Brain pericyte (primary cell): ENCODE results near the gene ACKR3.

ENCODE experiments used
- DNase-seq: peaks from one replicate; pipeline ENCODE4 v3.0.0-alpha.2; 2012; ENCODE audit warnings: low read depth, low spot score

The ACKR3 gene

DNA sequence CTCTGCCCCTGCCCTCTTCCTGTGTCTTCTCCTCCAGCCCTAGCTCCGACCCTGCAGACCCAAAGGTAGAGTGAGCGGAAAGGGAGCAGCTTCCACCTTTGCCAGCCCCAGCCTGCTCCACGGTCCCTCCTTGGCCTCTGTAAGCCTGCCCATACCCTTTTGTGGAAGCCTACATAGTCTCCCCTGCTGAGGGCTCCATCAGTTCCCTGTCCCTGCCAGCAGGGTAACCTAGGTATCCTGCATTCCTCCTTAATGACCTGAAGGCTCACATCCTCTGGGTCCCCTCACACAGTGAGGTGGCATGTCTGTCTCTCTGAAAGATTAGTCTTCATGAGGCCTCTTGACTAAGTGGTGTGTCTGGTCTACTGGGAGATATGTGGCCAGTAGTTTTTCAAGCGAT is 20.5 kb upstream of the ACKR3 start:
- DNase-seq, result no peak

DNA sequence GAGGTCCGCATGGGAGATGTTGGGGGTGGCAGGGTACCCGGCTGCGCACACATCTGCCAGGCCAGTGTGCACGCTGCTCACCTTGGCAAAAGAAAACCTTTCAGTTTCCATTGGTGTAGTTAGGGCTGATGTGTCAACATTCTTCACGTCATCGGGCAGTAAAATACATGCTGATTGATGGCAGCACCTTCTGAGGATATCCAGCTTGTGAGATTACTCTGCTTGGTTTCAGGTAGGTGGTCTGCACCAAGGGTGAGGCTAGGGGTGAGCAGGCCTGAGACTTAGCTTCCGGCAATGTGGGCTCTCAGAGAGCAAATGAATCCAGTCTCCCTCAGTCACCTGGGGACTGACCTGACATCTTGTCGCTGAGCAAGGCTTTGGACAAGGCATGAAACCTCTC is 19.3 kb upstream of the ACKR3 start:
- DNase-seq, result no peak

- DNase-seq, result no peak
Measured at GRCh38 chr2:236550701-236551465, 18.7 kb upstream of the ACKR3 start.

GRCh38 chr2:236551471-236552211 is 18.0 kb upstream of the ACKR3 start:
- no peak for DNase-seq

- DNase-seq, result no peak
Measured at GRCh38 chr2:236552212-236552542, 17.4 kb upstream of the ACKR3 start.

DNA sequence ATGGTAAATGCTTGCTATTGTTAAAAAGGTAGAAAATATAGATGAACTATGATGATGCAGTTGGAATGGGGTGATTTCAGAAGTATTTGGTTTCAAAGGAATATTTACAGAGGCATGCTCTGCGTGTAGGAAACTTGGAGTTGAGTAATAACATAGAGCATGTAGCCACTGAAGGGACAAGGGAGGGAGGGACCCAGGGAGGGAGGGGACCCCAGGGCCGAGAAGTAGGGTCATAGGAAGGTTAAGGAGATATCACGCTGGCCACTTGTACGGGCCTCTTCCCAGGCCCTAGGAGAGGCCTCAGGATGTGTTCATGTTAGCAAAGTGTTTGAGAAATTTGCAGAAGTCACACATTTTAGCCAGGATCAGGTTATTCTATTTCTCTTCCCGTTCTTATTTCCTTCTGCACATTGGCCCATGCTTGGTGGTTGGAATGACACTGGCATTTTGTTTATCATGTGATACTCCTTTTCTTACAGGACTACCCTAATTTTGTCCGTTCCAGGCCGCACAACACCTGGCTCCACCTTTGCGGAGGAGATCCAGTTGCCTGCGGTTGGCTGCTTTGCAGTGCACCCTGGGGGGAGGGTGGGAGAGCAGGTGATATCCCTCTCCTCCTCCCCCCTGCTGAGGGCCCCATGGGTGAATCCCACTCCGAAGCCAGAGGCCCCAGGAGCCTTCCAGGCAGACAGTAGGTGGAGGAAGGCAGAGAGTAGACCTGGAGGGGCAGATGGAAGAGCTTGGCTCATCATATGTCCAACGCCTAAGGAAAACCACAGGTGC is 16.9 kb upstream of the ACKR3 start:
- no peak for DNase-seq

DNA sequence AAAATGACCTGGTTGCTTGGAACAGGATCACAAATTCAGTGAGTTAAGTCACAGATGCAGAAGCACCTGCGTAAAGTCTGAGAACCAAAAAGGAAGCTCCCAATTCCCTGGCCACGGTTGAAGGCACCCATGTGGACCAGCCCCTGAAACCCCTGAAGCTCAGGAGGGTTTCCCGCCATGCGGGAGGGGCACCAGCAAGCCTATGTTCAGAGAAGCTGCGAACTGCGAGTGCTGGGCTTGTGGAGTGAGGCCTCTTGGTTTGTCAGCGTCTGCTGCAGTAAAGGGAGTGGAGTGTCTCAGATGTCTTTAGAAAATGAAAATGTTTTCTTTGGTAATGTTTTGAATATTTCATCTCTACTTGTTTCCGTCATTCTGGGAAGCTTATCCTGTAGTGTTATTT is 16.1 kb upstream of the ACKR3 start:
- no peak for DNase-seq

DNA sequence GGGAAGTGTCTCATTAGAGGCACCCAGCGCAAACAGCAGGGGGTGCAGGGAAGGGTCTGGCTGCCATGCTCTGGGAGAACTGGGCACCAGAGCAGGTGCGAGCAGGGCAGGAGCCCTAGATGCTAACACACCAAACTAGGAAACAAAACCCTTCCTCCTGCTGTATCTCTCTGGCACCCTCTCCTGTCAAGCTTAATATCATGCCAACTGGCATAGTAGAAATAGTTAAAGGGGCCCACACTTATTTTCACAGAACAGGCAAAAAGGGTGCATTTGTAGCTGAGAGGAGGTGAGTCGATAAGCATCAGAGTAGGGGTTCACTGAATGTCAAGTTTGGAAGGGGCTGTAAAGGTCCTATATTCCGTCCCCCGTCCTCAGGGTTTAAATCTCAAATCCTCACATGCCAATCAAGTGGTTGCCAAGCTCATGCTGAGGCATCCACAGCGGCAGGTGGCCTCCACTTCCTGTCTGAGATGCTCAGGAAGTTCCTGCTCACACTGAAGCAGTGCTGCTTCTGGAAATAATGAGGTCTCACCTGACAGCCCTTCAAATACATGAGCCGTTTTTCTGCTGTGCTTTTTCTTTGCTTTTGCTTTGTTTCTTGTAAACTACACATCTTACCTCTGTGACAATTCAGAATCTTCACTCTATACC is 14.9 kb upstream of the ACKR3 start:
- DNase-seq, result no peak

- no peak for DNase-seq
Measured at GRCh38 chr2:236555481-236555880, 14.1 kb upstream of the ACKR3 start.

GRCh38 chr2:236557306-236558030 is 12.2 kb upstream of the ACKR3 start:
- DNase-seq, result no peak

- no peak for DNase-seq
Measured at GRCh38 chr2:236558036-236558435, 11.6 kb upstream of the ACKR3 start.

- DNase-seq, result no peak
Measured at GRCh38 chr2:236558993-236559978, 10.3 kb upstream of the ACKR3 start.

DNA sequence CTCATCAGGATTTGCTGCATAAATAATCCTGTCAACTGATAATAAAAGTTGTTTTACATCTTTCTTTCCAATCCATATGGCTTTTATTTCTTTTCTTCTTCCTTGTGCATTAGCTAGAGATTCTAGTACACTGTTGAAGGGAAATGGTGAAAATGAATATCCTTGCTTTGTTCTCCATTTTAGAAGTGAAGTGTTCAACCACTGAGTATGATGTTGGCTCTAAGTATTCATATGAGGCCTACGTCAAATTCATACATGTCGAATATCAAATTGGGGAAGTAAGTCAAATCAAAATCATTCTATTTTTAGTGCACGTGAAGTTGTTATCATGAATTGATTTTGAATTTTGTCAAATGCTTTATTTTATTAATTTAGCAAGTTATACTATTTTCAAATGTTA is 7.8 kb upstream of the ACKR3 start:
- no peak for DNase-seq

- DNase-seq, result no peak
Measured at GRCh38 chr2:236562434-236562833, 7.2 kb upstream of the ACKR3 start.

DNA sequence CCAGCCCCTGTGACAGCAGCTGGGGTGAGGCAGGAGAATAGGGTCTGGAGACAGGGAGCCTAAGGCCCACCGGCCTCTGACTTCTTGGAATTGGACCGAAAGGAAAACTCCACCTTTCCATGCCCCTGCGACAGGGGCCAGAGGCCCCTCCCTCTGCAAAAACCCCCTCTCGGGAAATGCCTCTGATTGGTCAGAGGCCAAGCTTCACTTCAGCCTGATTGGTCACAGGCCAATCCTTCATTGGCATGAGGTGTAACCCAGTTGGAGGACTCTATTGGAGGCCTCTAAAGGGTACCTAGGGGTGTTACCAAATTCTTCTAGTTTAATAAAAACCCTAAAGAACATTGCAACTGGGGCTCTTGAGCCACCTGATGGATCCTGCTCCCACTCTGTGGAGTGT is 5.7 kb upstream of the ACKR3 start:
- no peak for DNase-seq

- no peak for DNase-seq
Measured at GRCh38 chr2:236565212-236565611, 4.4 kb upstream of the ACKR3 start.

GRCh38 chr2:236565879-236566402 is 3.7 kb upstream of the ACKR3 start:
- no peak for DNase-seq

DNA sequence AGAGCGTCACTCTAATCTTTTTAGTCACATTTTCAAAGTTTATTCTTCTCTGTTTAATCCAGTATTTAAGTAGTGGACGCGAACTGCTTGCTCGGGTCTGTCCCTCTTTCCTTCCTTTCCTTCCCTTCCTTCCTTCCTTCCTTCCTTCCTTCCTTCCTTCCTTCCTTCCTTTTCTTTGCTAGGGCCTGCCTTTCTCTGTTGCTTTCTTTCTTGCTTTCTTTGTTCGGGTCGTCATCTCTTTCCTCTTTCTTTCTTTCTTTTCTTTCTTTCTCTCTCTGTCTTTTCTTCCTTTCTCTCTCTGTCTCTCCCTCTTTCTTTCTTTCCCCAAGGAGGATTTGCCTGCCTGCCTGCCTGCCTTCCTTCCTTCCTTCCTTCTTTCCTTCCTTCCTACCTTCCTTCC is 3.0 kb upstream of the ACKR3 start:
- no peak for DNase-seq

GRCh38 chr2:236568068-236568921 is 1.3 kb upstream of the ACKR3 start:
- DNase-seq, result no peak
